ENCODE results near the gene FAM107B.

FAM107B gene

GRCh38 chr10:14757986-14758385 is 16.7 kb downstream of the FAM107B start:
- no peak for TF ChIP-seq ZBTB7A (IDR thresholded peaks at IDR 0.05; ENCODE audit: low read depth)

- TF ChIP-seq REST (IDR thresholded peaks at IDR 0.05; ENCODE audit: low read depth) (no peak), EP300 (IDR thresholded peaks at IDR 0.05; ENCODE audit: borderline replicate concordance) (no peak)
Observed at GRCh38 chr10:14757394-14757793, 17.3 kb downstream of the FAM107B start.

- no peak for TF ChIP-seq CEBPB (IDR thresholded peaks at IDR 0.05)
- no peak for TF ChIP-seq FOXM1 (IDR thresholded peaks at IDR 0.05; ENCODE audit: borderline replicate concordance, low read depth)
- no peak for TF ChIP-seq TAF1 (IDR thresholded peaks at IDR 0.05; ENCODE audit: low read depth)
- TF ChIP-seq TEAD4 (IDR thresholded peaks at IDR 0.05) = no peak
- no peak for TF ChIP-seq CREB1 (IDR thresholded peaks at IDR 0.05; ENCODE audit: low read depth)
- TF ChIP-seq TCF12 (IDR thresholded peaks at IDR 0.05; ENCODE audit: low read depth) = no peak
- TF ChIP-seq EP300 (IDR thresholded peaks at IDR 0.05; ENCODE audit: borderline replicate concordance) = no peak
- no peak for TF ChIP-seq USF1 (IDR thresholded peaks at IDR 0.05)
- no peak for TF ChIP-seq ZBTB7A (IDR thresholded peaks at IDR 0.05; ENCODE audit: low read depth)
- no peak for TF ChIP-seq MAX (IDR thresholded peaks at IDR 0.05)
- no peak for TF ChIP-seq EGR1 (IDR thresholded peaks at IDR 0.05)
- TF ChIP-seq REST (IDR thresholded peaks at IDR 0.05; ENCODE audit: low read depth) = no peak
- no peak for TF ChIP-seq NFIC (IDR thresholded peaks at IDR 0.05)
- TF ChIP-seq YY1 (IDR thresholded peaks at IDR 0.05; ENCODE audit: low read depth) = no peak
- TF ChIP-seq RAD21 (IDR thresholded peaks at IDR 0.05; ENCODE audit: low read depth) = no peak
Observed at GRCh38 chr10:14753441-14753840, 21.3 kb downstream of the FAM107B start.

- TF ChIP-seq TEAD4 (IDR thresholded peaks at IDR 0.05) = no peak
- TF ChIP-seq TCF12 (IDR thresholded peaks at IDR 0.05; ENCODE audit: low read depth) = no peak
- TF ChIP-seq CREB1 (IDR thresholded peaks at IDR 0.05; ENCODE audit: low read depth) = no peak
- no peak for TF ChIP-seq USF1 (IDR thresholded peaks at IDR 0.05)
- TF ChIP-seq CEBPB (IDR thresholded peaks at IDR 0.05) = no peak
- no peak for TF ChIP-seq ZBTB7A (IDR thresholded peaks at IDR 0.05; ENCODE audit: low read depth)
- TF ChIP-seq FOXM1 (IDR thresholded peaks at IDR 0.05; ENCODE audit: borderline replicate concordance, low read depth) = no peak
- TF ChIP-seq REST (IDR thresholded peaks at IDR 0.05; ENCODE audit: low read depth) = no peak
- no peak for TF ChIP-seq EP300 (IDR thresholded peaks at IDR 0.05; ENCODE audit: borderline replicate concordance)
- no peak for TF ChIP-seq TAF1 (IDR thresholded peaks at IDR 0.05; ENCODE audit: low read depth)
Observed at GRCh38 chr10:14751921-14752320, 22.8 kb downstream of the FAM107B start.

GRCh38 chr10:14751014-14751896 is 23.4 kb downstream of the FAM107B start:
- TF ChIP-seq TCF12 (IDR thresholded peaks at IDR 0.05; ENCODE audit: low read depth) (no peak), EGR1 (IDR thresholded peaks at IDR 0.05) (no peak), TEAD4 (IDR thresholded peaks at IDR 0.05) (no peak), EP300 (IDR thresholded peaks at IDR 0.05; ENCODE audit: borderline replicate concordance) (no peak), NFIC (IDR thresholded peaks at IDR 0.05) (no peak), YY1 (IDR thresholded peaks at IDR 0.05; ENCODE audit: low read depth) (no peak), ZBTB7A (IDR thresholded peaks at IDR 0.05; ENCODE audit: low read depth) (no peak), FOXM1 (IDR thresholded peaks at IDR 0.05; ENCODE audit: borderline replicate concordance, low read depth) (no peak), USF1 (IDR thresholded peaks at IDR 0.05) (no peak), RAD21 (IDR thresholded peaks at IDR 0.05; ENCODE audit: low read depth) (no peak), TAF1 (IDR thresholded peaks at IDR 0.05; ENCODE audit: low read depth) (no peak), CEBPB (IDR thresholded peaks at IDR 0.05) (no peak), MAX (IDR thresholded peaks at IDR 0.05) (no peak), REST (IDR thresholded peaks at IDR 0.05; ENCODE audit: low read depth) (no peak), CREB1 (IDR thresholded peaks at IDR 0.05; ENCODE audit: low read depth) (no peak)
